ENCODE data around the gene PGM3.
"Not testable (repeated sequence)": the region's sequence is repeated elsewhere in the genome, so short reads cannot be mapped to it uniquely, and the experiment has no call there.

The PGM3 gene, protein sequence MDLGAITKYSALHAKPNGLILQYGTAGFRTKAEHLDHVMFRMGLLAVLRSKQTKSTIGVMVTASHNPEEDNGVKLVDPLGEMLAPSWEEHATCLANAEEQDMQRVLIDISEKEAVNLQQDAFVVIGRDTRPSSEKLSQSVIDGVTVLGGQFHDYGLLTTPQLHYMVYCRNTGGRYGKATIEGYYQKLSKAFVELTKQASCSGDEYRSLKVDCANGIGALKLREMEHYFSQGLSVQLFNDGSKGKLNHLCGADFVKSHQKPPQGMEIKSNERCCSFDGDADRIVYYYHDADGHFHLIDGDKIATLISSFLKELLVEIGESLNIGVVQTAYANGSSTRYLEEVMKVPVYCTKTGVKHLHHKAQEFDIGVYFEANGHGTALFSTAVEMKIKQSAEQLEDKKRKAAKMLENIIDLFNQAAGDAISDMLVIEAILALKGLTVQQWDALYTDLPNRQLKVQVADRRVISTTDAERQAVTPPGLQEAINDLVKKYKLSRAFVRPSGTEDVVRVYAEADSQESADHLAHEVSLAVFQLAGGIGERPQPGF

DNA sequence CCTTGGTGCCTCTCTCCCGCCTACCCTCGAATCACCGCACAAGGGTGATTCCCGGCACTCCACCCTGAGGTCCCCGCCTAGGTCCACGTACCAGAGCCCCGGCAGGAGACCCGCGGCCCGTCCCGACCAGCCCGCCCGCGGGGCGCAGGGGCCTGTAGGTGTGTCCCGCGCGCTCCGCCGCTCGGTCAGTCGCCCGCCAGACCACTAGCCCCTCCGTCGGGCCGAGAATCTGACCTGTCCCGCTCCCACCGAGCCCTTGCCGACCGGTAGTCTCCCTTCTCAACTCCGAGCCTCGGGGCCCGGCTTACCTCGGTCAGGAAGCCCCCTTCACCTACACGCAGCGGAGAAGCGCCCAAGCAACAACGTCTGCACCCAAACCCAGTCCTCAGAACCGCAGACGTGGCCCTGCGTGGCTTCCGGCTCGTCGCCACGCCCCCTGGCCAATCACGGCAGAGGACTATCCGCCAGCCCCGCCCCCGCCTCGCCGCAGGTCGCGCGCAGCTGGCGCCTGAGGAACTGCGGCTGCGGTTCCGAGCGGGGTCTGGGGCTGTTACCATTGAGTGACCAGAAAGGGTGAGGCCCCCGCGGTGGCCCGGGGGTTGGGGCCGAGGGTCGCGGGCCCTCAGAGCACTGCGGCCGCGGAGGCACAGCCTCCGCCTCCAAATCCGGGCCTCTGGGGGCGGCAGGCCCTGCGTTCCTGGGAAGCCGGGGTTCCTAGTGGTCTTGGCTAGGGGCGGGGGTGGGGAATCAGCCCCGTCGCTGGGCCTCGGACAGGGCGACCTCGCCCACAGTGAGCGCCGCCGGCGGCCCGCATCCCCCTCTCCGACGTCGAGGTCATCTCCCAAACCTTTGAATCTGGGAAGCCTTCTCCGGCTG lies at the start of gene PGM3, which contains the start of gene RWDD2A:
TSS of gene PGM3 (minus strand) at position 395 of the 876 bp plus-strand sequence. CDS start 2,253 bp downstream, outside the sequence.
TSS of gene RWDD2A (plus strand) at position 487 of the 876 bp plus-strand sequence. CDS start 1,095 bp downstream, outside the sequence.
- DNase-seq: peak; percentile 89

DNA sequence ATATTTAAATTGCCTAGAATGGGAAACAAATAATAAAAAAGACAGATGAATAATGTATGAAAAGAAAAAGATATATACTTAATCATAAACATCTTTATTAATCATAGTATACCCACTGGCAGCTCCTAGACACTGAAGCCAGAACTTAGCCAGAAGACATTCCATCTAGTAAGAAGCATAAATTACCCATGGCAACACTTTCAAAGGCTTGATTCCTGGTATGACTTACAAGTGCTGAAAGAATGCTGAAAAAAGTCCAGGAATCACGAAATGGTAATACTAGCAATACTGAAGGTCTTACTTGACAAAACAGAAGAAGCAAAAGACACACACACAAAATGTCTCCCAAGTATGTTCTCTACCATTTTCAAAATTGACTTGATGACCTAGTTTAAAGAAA lies 38.1 kb upstream of the PGM3 start:
- no peak for DNase-seq

DNA sequence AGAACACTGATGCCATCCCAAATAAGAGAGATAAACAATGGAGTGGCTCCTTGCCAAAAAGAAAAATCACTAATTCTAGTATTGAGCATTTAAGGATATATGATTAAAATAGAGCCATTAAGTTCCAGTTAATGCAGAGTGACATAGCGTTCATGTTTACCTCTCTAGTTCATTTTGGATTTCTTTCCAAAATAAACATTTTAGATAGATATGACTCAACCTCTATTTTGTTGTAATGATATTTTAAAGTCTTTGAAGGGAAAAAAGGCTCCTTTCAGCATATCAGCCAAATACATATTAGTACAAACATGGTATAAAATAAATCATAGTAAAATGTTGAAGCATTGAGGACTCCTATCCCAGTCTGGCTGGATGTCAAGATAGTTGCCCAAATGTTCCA lies 33.5 kb upstream of the PGM3 start:
- DNase-seq: no peak

DNA sequence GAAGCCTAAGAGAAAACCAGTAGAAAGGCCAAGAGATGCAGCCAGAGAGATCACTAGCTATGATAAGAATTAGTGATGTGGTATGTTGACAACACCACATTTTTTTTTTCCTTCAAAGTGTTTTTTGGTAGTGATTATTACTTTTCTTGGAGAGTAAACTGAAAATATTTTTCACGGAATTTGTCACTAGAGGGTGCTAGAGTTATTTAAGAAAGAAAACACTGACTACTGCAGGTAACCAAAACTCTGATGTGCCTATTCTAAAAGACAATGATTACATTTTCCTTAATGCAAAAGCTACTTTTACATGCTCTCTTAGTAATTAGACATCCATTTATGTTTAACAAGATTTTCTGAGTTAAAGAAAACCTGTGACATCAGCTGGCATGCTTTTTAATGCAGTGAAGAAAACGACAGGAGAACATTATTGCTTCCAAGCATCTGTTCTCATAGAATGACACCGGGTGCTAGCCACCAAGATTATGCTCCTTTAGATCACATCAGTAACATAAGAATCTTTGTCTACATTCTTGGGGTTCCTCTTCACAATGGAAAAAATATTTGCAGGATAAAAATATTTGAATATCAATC lies 28.9 kb upstream of the PGM3 start:
- peak; percentile 45 for DNase-seq

DNA sequence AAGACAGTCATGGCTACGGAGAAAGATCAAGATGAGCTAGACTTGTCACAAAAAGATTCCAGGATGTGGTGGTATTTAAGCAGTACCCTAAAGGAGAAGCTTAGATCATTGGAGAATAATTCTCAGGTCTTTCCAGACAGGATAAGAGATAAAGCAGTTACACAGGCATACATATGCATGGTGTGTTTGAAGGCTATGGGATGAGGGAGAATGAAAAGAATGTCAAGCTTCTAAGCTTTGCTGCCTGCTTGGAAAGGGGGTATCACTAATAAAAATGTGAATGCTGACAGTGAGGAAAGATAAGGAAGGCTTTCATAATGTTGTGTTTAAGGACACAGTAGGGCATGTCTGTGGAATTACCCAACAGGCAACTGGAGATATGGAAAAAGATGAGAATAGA lies 28.2 kb upstream of the PGM3 start:
- DNase-seq: no peak

DNA sequence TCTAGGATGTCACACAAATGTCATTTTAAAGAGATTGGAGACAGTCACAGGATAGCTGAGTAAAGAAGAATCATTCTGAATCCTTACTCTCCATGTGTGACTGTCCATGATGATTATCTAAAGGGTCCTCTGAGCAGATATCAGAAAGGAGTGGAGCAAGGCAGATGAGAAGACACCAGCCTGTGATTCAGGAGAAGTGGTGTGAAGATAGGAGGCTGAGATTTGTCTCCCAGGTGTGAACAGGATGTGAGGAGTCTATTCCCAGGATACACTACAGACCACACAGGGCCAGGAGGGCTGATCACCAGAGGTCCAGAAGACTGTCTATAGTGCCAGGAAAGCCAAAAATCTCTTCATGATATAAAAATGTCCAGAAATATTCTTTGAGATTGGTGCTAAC lies 27.1 kb upstream of the PGM3 start:
- no peak for DNase-seq

DNA sequence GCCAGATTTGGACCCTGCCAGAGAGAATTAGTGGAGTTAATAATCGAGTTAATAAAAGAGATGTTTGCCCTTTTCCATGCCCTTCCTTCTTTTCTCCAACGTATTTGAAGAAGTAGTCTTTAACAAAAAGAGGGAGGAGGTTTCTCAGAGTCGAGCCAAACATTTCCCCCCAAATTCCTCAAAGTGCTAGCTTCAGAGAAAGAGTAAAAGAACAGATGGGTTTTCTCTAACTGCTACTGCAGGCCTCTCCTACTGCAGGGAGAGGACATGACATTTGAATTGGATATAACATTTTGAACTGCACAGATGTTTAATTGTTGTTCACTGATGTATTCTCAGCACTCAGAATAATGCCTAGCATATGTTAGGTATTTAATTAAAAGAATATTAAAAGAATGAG lies 25.6 kb upstream of the PGM3 start:
- DNase-seq: no peak

DNA sequence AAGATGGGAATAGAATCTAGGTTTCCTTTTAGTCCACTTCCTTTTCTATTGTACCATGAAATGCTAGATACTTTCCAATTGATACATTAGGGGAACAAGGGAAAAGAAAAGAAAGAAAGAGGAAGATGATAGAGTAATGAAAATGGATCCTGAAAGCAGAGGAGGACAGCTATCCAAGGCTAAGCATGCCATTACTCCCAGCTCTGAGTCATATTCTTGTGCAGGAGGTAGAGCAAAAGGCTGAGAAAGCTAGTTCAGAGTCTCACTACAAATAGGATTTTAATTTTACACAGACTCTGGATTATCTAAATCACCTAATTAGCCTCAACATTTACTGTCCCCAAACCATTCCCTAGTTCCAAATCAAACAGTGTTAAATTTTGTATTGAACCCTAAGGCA lies 23.7 kb upstream of the PGM3 start:
- no peak for DNase-seq

DNA sequence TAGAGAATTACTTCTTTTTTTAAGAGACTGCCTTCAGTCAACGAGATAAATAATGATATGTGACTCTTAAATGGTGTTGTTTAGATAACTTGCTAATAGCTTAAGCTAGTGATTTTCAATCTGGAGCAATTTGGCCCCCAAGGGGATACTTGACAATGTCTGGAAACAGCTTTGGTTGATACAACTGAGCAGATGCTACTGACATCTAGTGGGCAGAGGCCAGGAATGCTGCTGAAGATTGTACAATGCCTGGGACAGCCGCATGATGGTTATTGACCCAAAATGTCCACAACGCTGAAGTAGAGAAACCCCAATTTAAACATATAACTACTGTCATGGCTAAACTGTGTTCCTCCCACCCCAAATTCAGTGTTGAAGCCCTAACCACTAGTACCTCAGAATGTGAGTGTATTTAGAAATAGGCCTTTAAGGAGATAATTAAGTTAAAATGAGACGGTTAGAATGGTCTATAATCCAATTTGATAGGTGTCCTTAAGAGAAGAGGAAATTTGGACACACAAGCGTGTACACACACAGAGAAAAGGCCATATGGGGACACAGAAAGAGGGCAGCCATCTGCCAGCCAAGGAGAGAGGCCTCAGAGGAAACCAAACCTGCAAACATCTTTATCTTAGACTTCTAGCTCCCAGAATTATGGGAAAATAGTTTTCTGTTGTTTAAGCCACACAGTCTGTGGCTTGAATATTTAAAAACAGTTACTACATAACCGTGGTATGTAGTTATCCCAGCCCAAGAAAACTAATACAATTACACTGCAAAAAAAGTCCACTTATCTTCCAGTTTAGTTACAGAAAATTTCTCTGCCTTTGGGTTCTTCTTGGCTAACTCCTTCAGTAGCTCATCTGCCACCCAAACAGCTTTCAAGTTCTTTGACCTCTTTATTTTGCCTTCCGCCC lies 22.3 kb upstream of the PGM3 start:
- DNase-seq: peak; percentile 73

DNA sequence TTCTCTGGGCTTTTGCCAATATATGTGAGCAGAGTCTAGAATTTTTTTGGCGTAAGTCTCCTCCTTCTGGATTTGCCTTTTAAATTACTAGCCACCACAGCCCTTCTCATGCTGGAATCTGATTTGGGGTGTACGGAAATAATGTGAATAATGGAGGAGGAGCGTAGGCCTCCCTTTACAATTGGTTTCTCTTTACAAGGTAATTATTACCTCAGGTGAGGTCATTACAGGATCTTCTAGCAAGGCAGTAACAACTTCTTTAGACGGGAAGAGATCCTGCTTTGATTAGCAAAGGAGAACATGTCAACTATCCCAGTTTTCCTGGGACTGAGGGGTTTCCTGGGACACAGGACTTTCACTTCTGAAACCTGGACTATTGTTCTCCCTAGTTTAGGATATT lies 9.0 kb upstream of the PGM3 start:
- DNase-seq: no peak

DNA sequence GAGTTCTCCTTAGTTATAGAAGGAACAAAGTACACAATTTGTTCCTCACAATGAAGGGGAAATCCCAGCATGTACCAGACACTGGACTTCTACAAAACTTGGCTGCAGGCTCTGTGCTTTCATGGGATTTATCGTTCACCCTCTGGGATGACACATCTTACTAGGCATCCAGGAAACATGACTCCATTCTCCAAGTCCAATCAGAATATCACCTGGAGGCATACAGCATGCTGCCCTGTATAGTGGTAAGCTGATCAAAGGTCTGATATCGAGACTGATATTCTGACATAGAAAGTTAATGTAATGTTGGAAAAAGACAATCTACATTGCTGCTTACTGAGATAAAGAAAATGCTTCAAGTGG lies 6.8 kb upstream of the PGM3 start:
- no peak for DNase-seq

DNA sequence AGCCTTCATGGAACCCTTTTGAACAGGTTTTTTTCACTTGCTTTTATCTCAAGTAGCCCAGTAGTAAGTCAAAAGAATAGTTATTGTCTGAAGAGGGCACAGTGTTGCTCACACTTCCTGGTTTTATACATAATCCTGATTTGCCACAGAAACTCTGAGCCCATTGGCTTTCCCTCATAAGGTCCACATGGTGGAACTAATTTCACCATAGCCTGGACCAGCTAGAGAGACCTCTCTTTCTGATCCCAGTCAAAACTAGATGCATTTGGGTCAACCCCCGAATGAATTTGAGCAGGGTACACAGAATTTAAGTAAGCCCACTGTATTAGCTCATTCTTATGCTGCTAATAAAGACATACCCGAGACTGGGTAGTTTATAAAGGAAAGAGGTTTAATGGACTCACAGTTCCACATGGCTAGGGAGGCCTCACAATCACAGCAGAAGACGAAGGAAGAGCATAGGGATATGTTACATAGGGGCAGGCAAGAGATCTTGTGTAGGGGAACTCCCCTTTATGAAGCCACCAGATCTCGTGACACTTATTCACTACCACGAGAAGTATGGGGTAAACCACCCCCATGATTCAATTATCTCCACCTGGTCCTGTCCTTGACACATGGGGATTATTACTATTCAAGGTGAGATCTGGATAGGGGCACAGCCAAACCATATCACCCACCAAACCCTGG lies 6.3 kb upstream of the PGM3 start:
- no peak for DNase-seq

DNA sequence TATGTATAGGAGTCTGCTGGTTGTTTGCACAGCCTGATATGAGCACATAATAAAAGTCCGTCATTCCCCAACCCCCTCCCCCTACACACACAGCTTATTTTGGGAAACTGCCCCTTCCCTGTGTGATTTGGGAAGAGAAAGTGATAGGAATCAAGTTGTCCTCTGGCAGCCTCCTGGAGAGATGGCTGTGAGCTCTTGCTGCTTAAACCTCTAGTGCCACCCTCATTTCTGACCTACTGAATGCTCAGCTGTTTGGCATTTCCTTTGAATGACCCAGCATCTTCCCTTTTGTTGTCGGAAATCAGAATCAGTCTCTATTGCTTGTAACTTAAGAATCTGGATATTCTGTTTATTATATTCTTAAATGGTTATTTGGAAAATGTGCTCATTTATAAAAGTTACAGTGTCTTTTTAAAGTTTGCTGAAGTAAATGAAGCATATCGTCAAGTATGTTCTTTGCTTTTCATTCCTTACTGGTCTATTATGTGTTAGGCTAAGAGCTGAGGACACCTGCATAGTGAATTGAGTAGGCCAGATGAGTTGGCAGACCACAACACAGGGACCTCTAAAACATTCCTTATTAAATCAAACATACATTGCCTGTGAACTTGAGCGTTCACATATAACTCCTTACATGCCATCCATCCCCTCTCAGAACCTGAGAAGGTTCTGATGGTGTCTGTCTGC lies 5.6 kb upstream of the PGM3 start:
- no peak for DNase-seq

DNA sequence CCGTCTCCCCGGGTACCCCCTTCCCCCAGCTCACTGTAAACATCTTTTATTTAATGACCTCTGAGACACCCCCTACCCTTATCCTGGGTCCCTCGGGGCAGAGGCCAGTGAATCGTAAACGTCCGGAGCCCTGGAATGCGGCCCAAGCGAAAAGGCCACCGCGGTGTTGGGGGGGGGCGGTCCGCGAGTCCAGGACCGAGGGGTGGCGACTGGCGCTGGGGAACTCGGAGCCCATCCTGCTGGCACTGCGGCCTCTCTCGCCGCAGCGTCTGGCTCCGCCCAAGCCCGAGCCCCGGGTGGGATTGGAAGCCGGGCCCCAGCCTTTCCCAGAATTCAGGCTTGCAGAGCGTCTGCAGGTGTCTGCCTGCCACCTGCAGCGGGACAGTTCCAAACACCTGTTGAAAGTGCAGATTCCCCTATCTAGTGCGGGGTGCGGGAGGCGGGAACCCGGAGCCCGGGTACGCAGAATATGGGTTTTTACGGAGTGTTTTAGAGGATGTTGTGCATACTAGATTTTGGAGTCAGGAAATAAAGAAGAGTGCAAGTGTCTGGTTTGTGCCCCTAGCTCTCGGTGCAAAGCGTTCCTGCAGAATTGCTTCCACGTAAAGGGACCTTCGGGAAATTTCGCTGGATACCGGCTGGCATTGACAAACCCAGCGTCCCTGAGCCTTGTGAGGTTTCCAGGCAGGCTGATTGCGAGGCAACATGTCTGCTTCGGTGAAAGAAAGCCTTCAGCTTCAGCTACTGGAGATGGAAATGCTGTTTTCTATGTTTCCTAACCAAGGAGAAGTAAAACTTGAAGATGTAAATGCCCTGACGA lies 892 bp upstream of the PGM3 start:
- peak; percentile 19 for DNase-seq

DNA sequence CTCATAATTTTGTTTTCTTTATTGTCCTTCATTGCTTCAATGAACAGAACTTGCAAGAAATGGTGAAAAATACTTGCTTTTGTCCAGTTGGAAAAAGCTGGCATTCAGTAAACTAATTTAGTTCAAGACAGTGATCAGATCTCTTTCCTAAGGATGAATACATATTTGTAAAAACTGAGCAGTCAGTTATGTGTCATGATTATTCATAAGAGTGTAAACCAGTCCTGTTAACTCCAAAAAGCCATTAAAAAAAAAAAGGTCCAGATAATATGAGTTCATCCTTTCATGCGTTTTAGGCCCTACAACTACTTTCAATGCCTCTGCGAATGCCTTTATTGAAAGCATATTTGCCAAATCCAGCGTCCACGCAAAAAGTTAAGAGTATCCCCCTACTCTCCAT lies 609 bp downstream of the PGM3 start:
- DNase-seq: no peak

DNA sequence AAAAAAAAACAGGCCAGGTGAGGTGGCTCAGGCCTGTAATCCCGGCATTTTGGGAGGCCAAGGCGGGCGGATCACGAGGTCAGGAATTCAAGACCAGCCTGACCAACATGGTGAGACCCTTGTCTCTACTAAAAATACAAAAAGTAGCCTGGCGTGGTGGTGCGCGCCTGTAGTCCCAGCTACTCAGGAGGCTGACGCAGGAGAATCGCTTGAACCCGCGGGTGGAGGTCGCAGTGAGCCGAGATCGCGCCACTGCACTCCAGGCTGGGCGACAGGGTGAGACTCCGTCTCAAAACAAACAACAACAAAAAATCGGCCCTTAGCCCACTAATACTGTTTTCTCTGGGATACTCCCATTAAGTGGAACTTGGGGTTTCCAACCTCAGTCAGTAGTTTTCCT lies 1.1 kb downstream of the PGM3 start:
- DNase-seq: not testable (repeated sequence)

DNA sequence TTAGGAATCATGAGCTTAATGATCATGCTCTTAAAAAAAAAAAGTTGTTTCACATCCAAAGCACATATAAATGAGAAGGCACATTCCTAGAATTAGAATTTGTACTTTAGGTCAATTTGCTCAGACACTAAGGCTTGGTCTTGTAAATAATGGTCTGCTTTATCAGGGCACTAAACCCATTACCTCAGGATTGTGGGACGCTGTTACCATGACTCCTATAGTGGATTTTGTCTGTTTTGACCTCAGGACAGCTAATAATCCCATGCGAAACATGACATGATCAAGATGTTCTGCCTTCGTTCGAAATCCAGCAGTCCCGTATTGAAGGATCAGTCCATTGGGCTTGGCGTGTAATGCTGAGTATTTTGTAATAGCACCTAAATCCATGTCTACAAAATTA lies 2.4 kb downstream of the PGM3 start:
- no peak for DNase-seq

DNA sequence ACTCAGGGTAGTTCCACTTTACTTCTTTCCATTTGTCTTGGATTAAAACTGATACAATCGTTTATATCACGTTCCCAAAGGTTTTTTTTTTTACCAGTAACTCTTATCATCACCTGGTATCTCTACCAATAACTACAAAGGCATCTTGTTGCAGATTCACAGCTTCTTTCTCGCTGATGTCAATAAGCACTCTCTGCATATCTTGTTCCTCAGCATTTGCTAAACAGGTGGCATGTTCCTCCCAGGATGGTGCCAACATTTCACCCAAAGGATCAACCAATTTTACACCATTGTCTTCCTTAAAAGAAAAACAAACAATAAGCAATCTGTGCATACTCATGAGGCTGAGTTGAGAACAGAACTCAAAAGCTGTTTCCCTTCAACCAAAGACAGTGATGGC lies 4.6 kb downstream of the PGM3 start:
- DNase-seq: no peak

DNA sequence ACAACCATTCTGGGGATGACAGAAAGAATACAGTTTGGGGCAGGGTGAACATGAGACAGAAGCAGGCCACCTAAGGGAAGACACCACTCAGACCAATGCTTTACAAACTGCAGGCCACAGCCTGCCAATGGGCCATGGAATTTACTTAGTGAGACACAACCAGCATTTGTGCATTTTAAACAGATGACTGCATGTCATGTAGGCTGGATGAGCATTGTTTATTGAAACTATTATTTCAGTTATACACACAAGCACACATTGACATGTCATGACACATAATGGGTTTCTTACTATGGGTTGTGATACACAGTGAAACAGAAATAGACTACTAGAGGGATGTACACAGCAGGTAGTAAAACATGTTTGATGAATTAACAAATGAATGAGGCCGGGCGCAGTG lies 8.0 kb downstream of the PGM3 start:
- no peak for DNase-seq
